RWPE2 (cell line): ENCODE data around the gene TCAP.

Experiments used
- ATAC-seq: fragments of 200-7000 bp; cut with Tn5 transposase; 3 replicates; pipeline ENCODE4 v1.9.1; 2021; ENCODE audit warnings: low read depth
- DNase-seq: peaks from one replicate; pipeline ENCODE4 v3.0.0-alpha.2; 2020; ENCODE audit warnings: low spot score
- H3K27ac ChIP-seq: fragments of 450-650 bp; 2 replicates; pipeline ENCODE4 v1.5.1; 2017; ENCODE audit warnings: mild to moderate bottlenecking; ENCODE audit not compliant: poor library complexity, severe bottlenecking
- H3K27me3 ChIP-seq: fragments of 250-450 bp; sonication (Bioruptor Pico); 2 replicates; pipeline ENCODE4 v1.5.1; 2021; ENCODE audit warnings: mild to moderate bottlenecking, moderate library complexity; ENCODE audit not compliant: insufficient read depth, poor library complexity, severe bottlenecking
- H3K36me3 ChIP-seq: fragments of 250-450 bp; sonication (Bioruptor Pico); 2 replicates; pipeline ENCODE4 v1.5.1; 2020; ENCODE audit warnings: low read depth, mild to moderate bottlenecking, moderate library complexity
- H3K4me1 ChIP-seq: fragments of 250-450 bp; sonication (Bioruptor Pico); 2 replicates; pipeline ENCODE4 v1.5.1; 2021; ENCODE audit warnings: mild to moderate bottlenecking, moderate library complexity; ENCODE audit not compliant: insufficient read depth, poor library complexity, severe bottlenecking
- H3K4me3 ChIP-seq: fragments of 250-450 bp; sonication (Bioruptor Pico); 2 replicates; pipeline ENCODE4 v1.5.1; 2021; ENCODE audit warnings: mild to moderate bottlenecking, moderate library complexity; ENCODE audit not compliant: severe bottlenecking
- H3K9me3 ChIP-seq: fragments of 250-450 bp; sonication (Bioruptor Pico); 2 replicates; pipeline ENCODE4 v1.5.1; 2021; ENCODE audit warnings: mild to moderate bottlenecking, moderate library complexity; ENCODE audit not compliant: severe bottlenecking
- TF ChIP-seq, protein P1 (sequence below): fragments of 450-650 bp; IDR thresholded peaks from one replicate; pipeline ENCODE4 v1.5.1; 2017; ENCODE audit warnings: mild to moderate bottlenecking, moderate library complexity; ENCODE audit not compliant: poor library complexity, severe bottlenecking

TCAP gene

DNA sequence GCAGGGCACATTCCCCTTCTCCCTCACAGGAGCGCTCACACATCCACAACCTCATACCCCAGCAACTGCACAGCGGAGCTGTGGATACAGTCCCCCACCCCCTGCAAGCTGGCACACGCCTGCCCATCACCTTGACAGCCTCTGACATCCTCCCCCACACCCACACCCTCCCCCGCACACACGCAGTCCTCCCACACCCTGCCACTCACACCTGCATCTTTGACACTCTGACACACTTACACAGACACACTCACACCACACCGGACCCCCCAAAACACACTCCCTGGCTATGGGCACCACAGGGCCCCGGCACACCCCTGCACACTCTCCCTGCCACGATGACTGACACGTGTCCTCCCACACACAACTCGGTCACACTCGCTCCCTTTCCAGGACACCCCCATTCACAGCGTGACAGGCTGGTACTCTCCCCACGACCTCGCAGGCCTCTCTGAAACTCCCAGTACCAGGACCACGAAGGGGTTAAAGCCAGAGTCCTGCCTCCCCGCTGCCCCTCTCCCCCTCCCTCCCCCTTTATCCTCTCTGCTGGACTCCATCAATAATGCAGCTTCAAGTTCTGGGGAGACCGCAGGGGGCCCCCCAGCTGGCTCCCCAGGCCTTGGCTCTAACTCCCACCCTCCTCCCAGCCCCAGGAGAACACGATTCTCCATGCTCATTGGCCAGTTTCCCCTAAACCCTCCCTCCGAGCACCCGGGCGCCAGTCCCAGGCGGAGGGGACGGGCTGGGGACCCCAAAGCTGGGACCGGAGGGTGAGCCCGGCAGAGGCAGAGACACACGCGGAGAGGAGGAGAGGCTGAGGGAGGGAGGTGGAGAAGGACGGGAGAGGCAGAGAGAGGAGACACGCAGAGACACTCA lies 38.7 kb upstream of the TCAP start, which contains the start of gene PPP1R1B:
Gene PPP1R1B, plus strand, starts transcription at position 782 of the 876 bp plus-strand sequence. CDS start 441 bp downstream, outside the sequence.
- Histone ChIP-seq H3K27me3 (peaks cover 10% of the 10 kb centered on the region), H3K9me3 (no peaks in the 10 kb centered on the region), H3K27ac (no peak within 1 kb of the TSS), H3K4me1 (peaks cover 12% of the 10 kb centered on the region), H3K4me3 (peak within 1 kb of the TSS; percentile 10), H3K36me3 (no peaks in the 10 kb centered on the region)
- ATAC-seq: no peak
- TF ChIP-seq, protein P1, sequence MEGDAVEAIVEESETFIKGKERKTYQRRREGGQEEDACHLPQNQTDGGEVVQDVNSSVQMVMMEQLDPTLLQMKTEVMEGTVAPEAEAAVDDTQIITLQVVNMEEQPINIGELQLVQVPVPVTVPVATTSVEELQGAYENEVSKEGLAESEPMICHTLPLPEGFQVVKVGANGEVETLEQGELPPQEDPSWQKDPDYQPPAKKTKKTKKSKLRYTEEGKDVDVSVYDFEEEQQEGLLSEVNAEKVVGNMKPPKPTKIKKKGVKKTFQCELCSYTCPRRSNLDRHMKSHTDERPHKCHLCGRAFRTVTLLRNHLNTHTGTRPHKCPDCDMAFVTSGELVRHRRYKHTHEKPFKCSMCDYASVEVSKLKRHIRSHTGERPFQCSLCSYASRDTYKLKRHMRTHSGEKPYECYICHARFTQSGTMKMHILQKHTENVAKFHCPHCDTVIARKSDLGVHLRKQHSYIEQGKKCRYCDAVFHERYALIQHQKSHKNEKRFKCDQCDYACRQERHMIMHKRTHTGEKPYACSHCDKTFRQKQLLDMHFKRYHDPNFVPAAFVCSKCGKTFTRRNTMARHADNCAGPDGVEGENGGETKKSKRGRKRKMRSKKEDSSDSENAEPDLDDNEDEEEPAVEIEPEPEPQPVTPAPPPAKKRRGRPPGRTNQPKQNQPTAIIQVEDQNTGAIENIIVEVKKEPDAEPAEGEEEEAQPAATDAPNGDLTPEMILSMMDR: no peak
- no peak for DNase-seq

DNA sequence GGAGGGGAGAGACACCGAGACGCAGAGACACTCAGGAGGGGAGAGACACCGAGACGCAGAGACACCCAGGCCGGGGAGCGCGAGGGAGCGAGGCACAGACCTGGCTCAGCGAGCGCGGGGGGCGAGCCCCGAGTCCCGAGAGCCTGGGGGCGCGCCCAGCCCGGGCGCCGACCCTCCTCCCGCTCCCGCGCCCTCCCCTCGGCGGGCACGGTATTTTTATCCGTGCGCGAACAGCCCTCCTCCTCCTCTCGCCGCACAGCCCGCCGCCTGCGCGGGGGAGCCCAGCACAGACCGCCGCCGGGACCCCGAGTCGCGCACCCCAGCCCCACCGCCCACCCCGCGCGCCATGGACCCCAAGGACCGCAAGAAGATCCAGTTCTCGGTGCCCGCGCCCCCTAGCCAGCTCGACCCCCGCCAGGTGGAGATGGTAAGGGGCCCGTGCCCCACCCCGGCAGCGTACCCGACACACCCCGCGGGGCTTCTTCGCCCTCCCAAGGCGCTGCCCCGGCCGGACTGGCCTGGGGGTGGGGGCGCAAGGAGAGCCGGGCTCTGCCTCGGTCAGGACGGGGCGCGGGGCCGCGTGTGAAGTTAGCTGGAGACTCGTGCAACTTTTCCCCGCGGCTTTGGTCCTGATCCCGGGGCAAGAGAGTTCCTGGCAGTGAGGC lies 38.0 kb upstream of the TCAP start:
- TF ChIP-seq, protein P1: no peak
- ATAC-seq (no peak), DNase-seq (no peak)
- Histone ChIP-seq H3K9me3 (no peaks in the 10 kb centered on the region), H3K4me3 (peak overlapping the region; percentile 10), H3K27ac (no peak overlapping the region), H3K36me3 (no peaks in the 10 kb centered on the region), H3K4me1 (peaks cover 15% of the 10 kb centered on the region), H3K27me3 (peaks cover 10% of the 10 kb centered on the region)

DNA sequence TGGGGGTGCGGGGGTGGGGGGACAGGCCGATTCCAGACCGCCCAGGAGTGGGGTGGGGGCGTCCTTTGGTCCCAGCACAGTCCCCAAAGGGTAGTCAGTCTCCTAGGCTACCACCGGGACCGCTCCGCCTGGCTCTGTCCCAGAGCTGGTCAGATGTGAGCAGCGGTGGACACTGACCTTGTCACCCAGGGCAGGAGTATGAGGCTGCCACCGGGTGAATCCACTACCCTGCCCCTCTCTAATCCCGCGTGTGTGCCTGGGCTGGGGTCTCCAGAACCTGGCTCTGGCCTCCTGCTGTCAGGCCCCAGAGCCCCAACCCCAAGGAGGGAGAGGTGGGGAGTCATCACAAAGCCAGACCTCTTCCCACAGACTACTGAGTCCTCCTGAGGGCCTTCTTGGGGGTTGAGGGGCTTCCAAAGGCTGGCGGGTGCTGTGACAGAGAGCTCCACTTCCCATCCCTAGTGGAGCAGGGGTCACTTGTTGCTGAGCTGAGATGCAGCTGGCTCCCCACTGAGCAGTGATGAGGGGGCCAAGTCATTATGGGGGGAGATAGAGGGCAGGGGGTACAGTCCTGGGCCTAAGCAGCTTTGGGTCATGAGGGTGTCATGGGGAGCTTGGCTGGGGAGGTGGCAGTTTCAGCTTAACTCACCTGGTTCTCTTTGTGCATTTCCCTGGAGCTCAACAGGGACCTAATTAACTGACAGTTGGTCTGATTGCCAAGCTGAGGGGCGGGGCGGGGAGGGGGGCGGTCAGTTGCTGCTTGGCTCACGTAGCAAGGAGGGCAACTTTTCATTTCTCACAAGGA lies 37.2 kb upstream of the TCAP start:
- H3K27me3 ChIP-seq: peaks cover 10% of the 10 kb centered on the region
- ATAC-seq: no peak
- H3K9me3 ChIP-seq: no peaks in the 10 kb centered on the region
- TF ChIP-seq, protein P1: no peak
- H3K36me3 ChIP-seq: no peaks in the 10 kb centered on the region
- H3K27ac ChIP-seq: no peak overlapping the region
- H3K4me1 ChIP-seq: peaks cover 15% of the 10 kb centered on the region
- no peak for DNase-seq
- no peak overlapping the region for H3K4me3 ChIP-seq

DNA sequence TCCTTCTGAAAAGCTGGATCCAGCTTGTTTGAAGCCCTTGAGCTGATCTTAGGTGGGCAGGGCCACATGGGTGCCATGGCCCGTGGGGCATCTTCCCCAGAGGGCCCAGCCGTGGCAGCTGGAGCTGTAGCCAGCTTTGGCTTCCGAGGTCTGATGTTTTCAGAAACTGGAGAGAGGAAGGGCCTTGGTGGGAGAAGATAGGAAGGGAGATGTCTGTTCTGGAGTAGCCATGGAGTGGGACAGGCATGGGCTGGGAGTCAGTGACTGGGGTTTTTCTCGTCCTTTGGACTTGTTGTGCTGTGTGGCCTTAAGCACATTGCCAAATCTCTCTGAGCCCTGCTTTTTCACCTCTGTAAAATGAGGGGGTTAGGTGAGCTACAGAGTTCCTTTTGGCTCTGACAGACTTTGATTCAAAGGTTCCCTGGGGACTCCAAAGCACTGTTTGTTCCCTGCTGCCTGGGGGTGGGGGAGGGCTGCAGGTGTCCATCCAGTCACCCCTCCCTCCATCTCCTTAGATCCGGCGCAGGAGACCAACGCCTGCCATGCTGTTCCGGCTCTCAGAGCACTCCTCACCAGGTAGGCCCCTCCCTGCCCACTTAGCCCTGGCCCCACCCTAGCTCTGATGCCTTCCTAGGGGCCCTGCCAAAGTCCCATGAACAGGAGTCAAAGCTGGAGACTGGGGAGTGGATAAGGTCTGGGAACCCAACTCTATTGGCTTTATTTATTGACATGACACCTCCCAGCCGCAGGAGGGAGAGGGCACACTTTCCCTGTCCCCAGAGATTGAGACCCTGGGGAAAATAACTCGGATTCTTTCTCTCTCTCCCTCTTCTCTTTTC lies 36.3 kb upstream of the TCAP start:
- peaks cover 15% of the 10 kb centered on the region for H3K4me1 ChIP-seq
- DNase-seq (no peak), ATAC-seq (no peak)
- no peaks in the 10 kb centered on the region for H3K9me3 ChIP-seq
- peaks cover 10% of the 10 kb centered on the region for H3K27me3 ChIP-seq
- TF ChIP-seq, protein P1: no peak
- no peak overlapping the region for H3K27ac ChIP-seq
- no peaks in the 10 kb centered on the region for H3K36me3 ChIP-seq
- H3K4me3 ChIP-seq: no peak overlapping the region
